BLaER1 treated with 17β-estradiol and CSF1 and Interleukin-3, amounts not matched to agents 10 nM and 100 nM (cell line): ENCODE results near the gene WDHD1.
"Not testable (repeated sequence)": the region's sequence is repeated elsewhere in the genome, so short reads cannot be mapped to it uniquely, and the experiment has no call there.

Source experiments
- H3K27ac ChIP-seq, 11 experiments: shearing (Covaris generic); formaldehyde crosslinking; 2 replicates each; pipeline ENCODE4 v1.8.1; 2022
- H3K27me3 ChIP-seq, 11 experiments: shearing (Covaris generic); formaldehyde crosslinking; 2 replicates each; pipeline ENCODE4 v1.8.1; 2022
- H3K36me3 ChIP-seq, 11 experiments: shearing (Covaris generic); formaldehyde crosslinking; 2 replicates each; pipeline ENCODE4 v1.8.1; 2022
- H3K4me1 ChIP-seq, 10 experiments: shearing (Covaris generic); formaldehyde crosslinking; 2 replicates each; pipeline ENCODE4 v1.8.1; 2022
- H3K4me2 ChIP-seq, 11 experiments: shearing (Covaris generic); formaldehyde crosslinking; 2 replicates each; pipeline ENCODE4 v1.8.1; 2022
- H3K4me3 ChIP-seq, 10 experiments: shearing (Covaris generic); formaldehyde crosslinking; 2 replicates each; pipeline ENCODE4 v1.8.1; 2022
- H3K9ac ChIP-seq, 11 experiments: shearing (Covaris generic); formaldehyde crosslinking; 2 replicates each; pipeline ENCODE4 v1.8.1; 2022
- H3K9me3 ChIP-seq, 11 experiments: shearing (Covaris generic); formaldehyde crosslinking; replicated peaks in 1 of 11; 2 replicates each; pipeline ENCODE4 v1.8.1; 2022
- H4K20me1 ChIP-seq, 11 experiments: shearing (Covaris generic); formaldehyde crosslinking; 2 replicates each; pipeline ENCODE4 v1.8.1; 2022
- Cebpa-rat ChIP-seq, 11 experiments: shearing (Covaris generic); IDR thresholded peaks; 2 replicates each; pipeline ENCODE4 v1.8.1; 2022

WDHD1 gene

GRCh38 chr14:54931101-54931500 lies 95.8 kb downstream of the WDHD1 start:
- H3K9ac ChIP-seq = no peak overlapping the region
- no peak overlapping the region for H3K27ac ChIP-seq
- no peaks in the 10 kb centered on the region for H3K9me3 ChIP-seq

GRCh38 chr14:54929556-54929955 lies 97.3 kb downstream of the WDHD1 start:
- TF ChIP-seq Cebpa-rat (IDR thresholded peaks at IDR 0.05) = no peak
- Histone ChIP-seq H3K4me3 (no peak overlapping the region), H3K9me3 (no peaks in the 10 kb centered on the region), H4K20me1 (no peaks in the 10 kb centered on the region), H3K27me3 (no peaks in the 10 kb centered on the region), H3K4me1 (peaks cover 0 to 4% (median 0%) of the 10 kb centered on the region in 10 experiments; a peak in 1 of 20 replicates), H3K4me2 (no peak overlapping the region), H3K9ac (no peak overlapping the region), H3K27ac (no peak overlapping the region), H3K36me3 (no peaks in the 10 kb centered on the region)

More at GRCh38 chr14:54931101-54931500, 95.8 kb downstream of the WDHD1 start:
- peaks cover 0 to 4% (median 0%) of the 10 kb centered on the region in 10 experiments; a peak in 1 of 20 replicates for H3K4me1 ChIP-seq
- no peaks in the 10 kb centered on the region for H4K20me1 ChIP-seq
- no peaks in the 10 kb centered on the region for H3K27me3 ChIP-seq
- TF ChIP-seq Cebpa-rat (IDR thresholded peaks at IDR 0.05) = no peak
- no peak overlapping the region for H3K4me3 ChIP-seq
- H3K36me3 ChIP-seq = peaks cover 0 to 3% (median 0%) of the 10 kb centered on the region in 11 experiments; a peak in 3 of 22 replicates
- H3K4me2 ChIP-seq = no peak overlapping the region

DNA sequence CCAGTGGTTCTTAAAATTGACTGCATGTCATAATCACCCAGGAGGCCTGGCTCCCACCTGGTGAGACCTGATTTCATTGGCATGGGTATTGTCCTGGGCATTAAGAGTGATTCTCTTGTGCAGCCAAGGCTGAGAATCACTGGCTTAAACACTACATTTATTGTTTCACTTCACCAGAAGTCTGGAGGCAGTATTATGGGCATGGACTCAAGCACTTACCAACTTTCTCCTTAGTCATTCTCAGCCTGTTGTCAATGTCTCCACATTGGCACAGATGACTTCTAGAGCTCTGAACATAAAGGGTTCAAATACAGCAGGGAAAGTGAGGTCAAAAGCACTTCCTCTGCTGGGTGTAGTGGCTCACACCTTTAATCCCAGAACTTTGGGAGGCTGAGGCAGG lies 98.7 kb downstream of the WDHD1 start:
- Histone ChIP-seq H3K9ac (no peak overlapping the region), H3K27ac (no peak overlapping the region), H3K27me3 (no peaks in the 10 kb centered on the region), H3K9me3 (no peaks in the 10 kb centered on the region), H3K36me3 (no peaks in the 10 kb centered on the region), H4K20me1 (no peaks in the 10 kb centered on the region), H3K4me2 (no peak overlapping the region), H3K4me3 (no peak overlapping the region), H3K4me1 (peaks cover 0 to 4% (median 0%) of the 10 kb centered on the region in 10 experiments; a peak in 1 of 20 replicates)
- TF ChIP-seq Cebpa-rat (IDR thresholded peaks at IDR 0.05) = no peak

GRCh38 chr14:54927551-54927950 lies 99.3 kb downstream of the WDHD1 start:
- TF ChIP-seq Cebpa-rat (IDR thresholded peaks at IDR 0.05) = no peak
- no peaks in the 10 kb centered on the region for H3K9me3 ChIP-seq
- H3K4me1 ChIP-seq = peaks cover 0 to 4% (median 0%) of the 10 kb centered on the region in 10 experiments; a peak in 1 of 20 replicates
- H3K9ac ChIP-seq = no peak overlapping the region
- H3K27ac ChIP-seq = no peak overlapping the region
- no peak overlapping the region for H3K4me3 ChIP-seq
- no peaks in the 10 kb centered on the region for H3K36me3 ChIP-seq
- H3K4me2 ChIP-seq = 0 out of 22 replicates have a peak overlapping the region, but pooled peaks of 1 of the 11 experiments have one; percentile 37
- H4K20me1 ChIP-seq = no peaks in the 10 kb centered on the region
- H3K27me3 ChIP-seq = no peaks in the 10 kb centered on the region

DNA sequence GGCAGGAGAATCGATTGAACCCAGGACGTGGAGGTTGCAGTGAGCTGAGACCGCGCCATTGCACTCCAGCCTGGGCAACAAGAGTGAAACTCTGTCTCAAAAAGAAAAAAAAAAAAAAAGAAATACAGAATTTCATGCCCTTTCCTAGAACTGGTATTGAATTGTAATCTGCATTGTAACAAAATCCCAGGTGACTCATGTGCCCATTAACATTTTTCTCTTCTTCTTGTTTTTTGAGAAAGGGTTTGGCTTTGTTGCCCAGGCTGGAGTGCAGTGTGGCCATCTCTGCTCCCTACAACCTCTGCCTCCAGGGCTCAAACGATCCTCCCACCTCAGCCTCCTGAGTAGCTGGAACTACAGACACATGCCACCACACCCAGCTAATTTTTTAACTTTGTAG lies 100.3 kb downstream of the WDHD1 start:
- H3K4me2 ChIP-seq, H3K27me3 ChIP-seq, H3K27ac ChIP-seq, H3K9ac ChIP-seq, H3K9me3 ChIP-seq, H3K4me3 ChIP-seq, H3K36me3 ChIP-seq, H3K4me1 ChIP-seq, H4K20me1 ChIP-seq: not testable (repeated sequence)

- Histone ChIP-seq H4K20me1 (no peaks in the 10 kb centered on the region), H3K9me3 (no peaks in the 10 kb centered on the region), H3K27me3 (no peaks in the 10 kb centered on the region), H3K9ac (no peak overlapping the region), H3K4me3 (no peak overlapping the region), H3K27ac (no peak overlapping the region), H3K4me2 (no peak overlapping the region), H3K36me3 (no peaks in the 10 kb centered on the region), H3K4me1 (no peaks in the 10 kb centered on the region; a peak in 1 of 20 replicates)
- TF ChIP-seq Cebpa-rat (IDR thresholded peaks at IDR 0.05) = no peak
Measured at GRCh38 chr14:54922598-54922997, 104.3 kb downstream of the WDHD1 start.

GRCh38 chr14:54920052-54920451 lies 106.8 kb downstream of the WDHD1 start:
- H3K9ac ChIP-seq = no peak overlapping the region
- H3K27ac ChIP-seq = no peak overlapping the region
- peaks cover 0 to 4% (median 0%) of the 10 kb centered on the region in 10 experiments; a peak in 1 of 20 replicates for H3K4me1 ChIP-seq
- no peak for TF ChIP-seq Cebpa-rat (IDR thresholded peaks at IDR 0.05)
- no peaks in the 10 kb centered on the region for H3K36me3 ChIP-seq
- H3K4me2 ChIP-seq = no peak overlapping the region
- no peaks in the 10 kb centered on the region for H3K9me3 ChIP-seq
- no peaks in the 10 kb centered on the region for H4K20me1 ChIP-seq
- H3K27me3 ChIP-seq = no peaks in the 10 kb centered on the region
- H3K4me3 ChIP-seq = no peak overlapping the region

DNA sequence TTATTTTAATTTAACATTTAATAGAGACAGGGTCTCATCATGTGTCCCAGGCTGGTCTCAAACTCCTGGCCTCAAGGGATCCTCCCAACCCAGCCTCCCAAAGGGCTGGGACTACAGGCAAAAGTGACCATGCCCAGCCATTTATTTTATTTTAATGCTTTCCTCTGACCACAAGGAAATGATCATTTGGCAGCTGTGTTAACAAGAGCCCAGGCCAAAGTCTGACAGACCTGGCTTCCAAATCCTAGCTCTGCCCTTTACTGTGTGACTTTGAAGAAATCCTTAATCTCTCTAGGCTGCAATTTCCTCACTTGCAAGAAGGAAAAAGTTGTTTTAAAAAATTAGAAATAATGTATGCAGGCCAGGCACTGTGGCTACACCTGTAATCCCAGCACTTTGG lies 107.6 kb downstream of the WDHD1 start:
- Histone ChIP-seq H3K36me3 (no peaks in the 10 kb centered on the region), H3K27me3 (no peaks in the 10 kb centered on the region), H3K9ac (no peak overlapping the region), H3K27ac (no peak overlapping the region), H3K4me2 (no peak overlapping the region), H3K4me1 (peaks cover 0 to 4% (median 0%) of the 10 kb centered on the region in 10 experiments; a peak in 1 of 20 replicates), H3K4me3 (no peak overlapping the region), H4K20me1 (no peaks in the 10 kb centered on the region), H3K9me3 (no peaks in the 10 kb centered on the region)
- TF ChIP-seq Cebpa-rat (IDR thresholded peaks at IDR 0.05) = no peak

DNA sequence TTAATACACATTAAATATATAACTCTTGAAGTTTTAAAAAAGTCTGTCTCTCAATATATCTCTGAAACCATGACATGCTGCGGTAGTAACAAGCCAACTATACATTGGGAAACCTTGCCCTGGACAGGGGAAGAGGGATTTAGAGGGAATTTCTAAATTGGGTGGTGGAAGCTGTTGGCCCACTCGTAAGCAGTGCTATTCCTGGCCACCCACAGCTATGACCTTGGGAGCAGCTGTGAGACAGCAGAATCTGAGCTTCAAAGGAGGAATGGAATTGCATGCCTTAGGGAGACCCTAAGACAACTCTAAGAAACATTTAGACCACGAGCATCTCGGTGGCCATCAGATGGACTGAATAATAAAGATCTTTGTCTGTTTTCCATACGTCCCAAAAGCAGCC lies 108.5 kb downstream of the WDHD1 start:
- H3K27ac ChIP-seq = no peak overlapping the region
- H4K20me1 ChIP-seq = no peaks in the 10 kb centered on the region
- no peaks in the 10 kb centered on the region for H3K9me3 ChIP-seq
- no peaks in the 10 kb centered on the region for H3K27me3 ChIP-seq
- H3K4me2 ChIP-seq = no peak overlapping the region
- H3K9ac ChIP-seq = no peak overlapping the region
- peaks cover 0 to 4% (median 0%) of the 10 kb centered on the region in 10 experiments; a peak in 1 of 20 replicates for H3K4me1 ChIP-seq
- no peaks in the 10 kb centered on the region for H3K36me3 ChIP-seq
- H3K4me3 ChIP-seq = no peak overlapping the region
- TF ChIP-seq Cebpa-rat (IDR thresholded peaks at IDR 0.05) = no peak

DNA sequence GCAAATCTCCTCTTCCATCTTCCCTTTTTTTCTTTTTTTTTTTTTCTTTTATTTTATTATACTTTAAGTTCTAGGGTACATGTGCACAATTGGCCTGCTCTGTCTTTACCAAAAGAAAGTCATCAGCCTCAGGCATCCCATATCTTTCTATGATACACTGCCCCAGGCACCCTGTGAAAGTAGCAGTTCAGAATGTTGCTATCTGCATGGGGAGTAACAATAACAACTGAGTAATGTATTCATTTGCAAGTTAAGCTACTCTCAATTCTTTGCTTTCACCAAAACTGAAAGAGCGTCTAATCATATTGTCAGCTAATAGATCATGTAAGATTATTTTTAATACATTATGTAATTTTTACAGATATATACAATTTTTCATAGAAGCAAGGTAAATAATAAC lies 110.8 kb downstream of the WDHD1 start:
- TF ChIP-seq Cebpa-rat (IDR thresholded peaks at IDR 0.05) = no peak
- Histone ChIP-seq H3K27me3 (no peaks in the 10 kb centered on the region), H3K9me3 (no peaks in the 10 kb centered on the region), H3K4me1 (peaks cover 0 to 4% (median 0%) of the 10 kb centered on the region in 10 experiments; a peak in 1 of 20 replicates), H3K27ac (no peak overlapping the region), H3K9ac (no peak overlapping the region), H3K36me3 (no peaks in the 10 kb centered on the region), H3K4me2 (0 out of 22 replicates have a peak overlapping the region, but pooled peaks of 1 of the 11 experiments have one; percentile 3), H4K20me1 (no peaks in the 10 kb centered on the region), H3K4me3 (no peak overlapping the region)
